Aorta (tissue), 5 donors: ENCODE data around the gene MGAT5B. TPM values are rescaled to one million over a fixed set of nuclear protein-coding genes. Genes with fewer than 3 reads are reported as not detected.
A peak's percentile ranks its signal among the peaks of the same experiment; 100 is the strongest.

Experiments
- ATAC-seq: fragments of 200-7000 bp; cut with Tn5 transposase; one replicate; pipeline ENCODE4 v1.9.1; 2022; ENCODE audit warnings: moderate library complexity; ENCODE audit not compliant: low FRiP score
- DNase-seq, 2 donors: peaks; one replicate each; pipeline ENCODE4 v3.0.0-alpha.2; 2020
- H3K27ac ChIP-seq, 2 donors: one replicate each; pipeline ENCODE4 v1.5.1; 2013; ENCODE audit warnings: low read length in 2 of 2, mild to moderate bottlenecking in 2 of 2, moderate library complexity in 2 of 2, control low read depth in 1 of 2, inconsistent platforms in 1 of 2, low read depth in 1 of 2
- H3K27me3 ChIP-seq, 2 donors: one replicate each; pipeline ENCODE4 v1.6.1; 2013; ENCODE audit warnings: control low read depth in 1 of 2, low read length in 1 of 2, mild to moderate bottlenecking in 1 of 2, moderate library complexity in 1 of 2; ENCODE audit not compliant: insufficient read depth in 2 of 2, control insufficient read depth in 1 of 2
- H3K36me3 ChIP-seq, 2 donors: one replicate each; pipeline ENCODE4 v1.6.1; 2013; ENCODE audit warnings: control low read depth in 1 of 2, low read length in 1 of 2, mild to moderate bottlenecking in 1 of 2; ENCODE audit not compliant: insufficient read depth in 2 of 2, control insufficient read depth in 1 of 2
- H3K4me1 ChIP-seq, 2 donors: one replicate each; pipeline ENCODE4 v1.6.1; 2013; ENCODE audit warnings: low read length in 2 of 2, control low read depth in 1 of 2, mild to moderate bottlenecking in 1 of 2, moderate library complexity in 1 of 2; ENCODE audit not compliant: insufficient read depth in 2 of 2, control insufficient read depth in 1 of 2
- H3K4me3 ChIP-seq, 2 donors: one replicate each; pipeline ENCODE4 v1.5.1; 2013; ENCODE audit warnings: low read length in 2 of 2, control low read depth in 1 of 2, mild to moderate bottlenecking in 1 of 2
- H3K9me3 ChIP-seq: one replicate; pipeline ENCODE4 v1.6.1; 2013; ENCODE audit warnings: mild to moderate bottlenecking, low read length; ENCODE audit not compliant: control insufficient read depth
- WGBS, 2 donors: extraction: QIAGEN DNeasy Blood & Tissue Kit; methylation state at CpG; one replicate each; pipeline ENCODE4 v1.1.7; 2013; 5-methylcytosine and 5-hydroxymethylcytosine counted together
- intact Hi-C, 2 donors: fragments of 100-400 bp; cut with DNase I; formaldehyde crosslinking; loops; one replicate each; pipeline versions ENCODE4 v1.14.2 to v1.15.0; 2022
- polyA plus RNA-seq, 2 donors: library from polyadenylated mRNA; stranded (reverse); fragments of 200-250 nt; gene quantifications; one replicate each; pipeline ENCODE4 v1.2.3, GENCODE V29; 2013
- total RNA-seq, 2 donors: library from RNA; stranded (reverse); fragmentation: NEBNext Ultra II Directional; extraction: Animal tissue kit (Norgen Biotek cat#: 25700); gene quantifications; one replicate each; pipeline ENCODE4 v1.2.1, GENCODE V29; 2021
- donor health status: healthy with polysubstance abuse.
- donor health status: Bipolar disorder and iron deficiency.
- donor health status: DM: no; HTN: no; CAD: no.
- donor health status: DM: no; HTN: no; CAD: no.
- donor health status: DM: yes; HTN: yes; CAD: no.

Gene MGAT5B
- total and polyA plus RNA-seq, 4 donors = 0.51 to 0.55 TPM; not detected in 2

DNA sequence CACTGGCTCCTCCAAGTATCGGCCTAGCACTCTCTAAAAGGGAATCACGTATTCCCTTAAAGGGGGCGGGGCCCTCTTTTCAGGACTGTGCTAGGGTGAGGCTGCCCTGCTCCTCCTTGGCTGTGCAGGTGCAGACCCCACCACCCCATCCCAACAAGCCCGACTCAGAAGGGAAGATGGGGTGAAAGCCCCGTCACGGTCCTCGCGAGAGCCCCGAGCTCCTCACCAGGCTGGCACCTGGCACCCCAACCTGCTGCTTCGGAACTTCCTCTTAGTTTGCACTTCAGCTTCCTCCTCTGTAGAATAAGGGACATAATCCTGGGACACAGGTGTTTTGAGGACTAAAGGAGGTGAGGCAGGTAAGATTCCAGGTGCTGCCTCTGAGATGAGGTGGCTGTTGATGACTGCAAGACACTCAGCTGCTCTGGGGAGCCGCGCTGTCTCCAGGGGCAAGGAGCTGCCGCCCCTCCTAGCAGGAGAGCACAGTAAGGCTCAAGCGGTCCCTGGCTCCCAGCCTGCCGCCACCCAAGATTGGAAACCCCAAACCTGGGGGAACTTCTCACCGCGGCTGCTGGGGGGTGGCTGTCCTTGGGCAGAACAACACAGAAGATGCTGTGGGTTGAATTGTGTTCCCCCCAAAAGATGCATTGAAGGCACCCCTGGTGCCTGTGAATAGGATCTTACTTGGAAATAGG lies 88.8 kb downstream of the MGAT5B start:
- Histone ChIP-seq H3K27ac (no peak overlapping the region), H3K9me3 (no peaks in the 10 kb centered on the region), H3K27me3 (no peaks in the 10 kb centered on the region), H3K4me3 (no peak overlapping the region), H3K4me1 (no peaks in the 10 kb centered on the region), H3K36me3 (no peaks in the 10 kb centered on the region)
- intact Hi-C loops = loop anchor here in 1 of 2 donors (10.0 kb wide), 1 partner anchor 72 kb away; no protein-coding TSS in a partner anchor
- DNase-seq (peak in 1 of 2 donors; percentile 52), ATAC-seq (no peak)
- WGBS, 2 donors = 92 to 93% methylated on average over 17 of the region's 17 CpGs

DNA sequence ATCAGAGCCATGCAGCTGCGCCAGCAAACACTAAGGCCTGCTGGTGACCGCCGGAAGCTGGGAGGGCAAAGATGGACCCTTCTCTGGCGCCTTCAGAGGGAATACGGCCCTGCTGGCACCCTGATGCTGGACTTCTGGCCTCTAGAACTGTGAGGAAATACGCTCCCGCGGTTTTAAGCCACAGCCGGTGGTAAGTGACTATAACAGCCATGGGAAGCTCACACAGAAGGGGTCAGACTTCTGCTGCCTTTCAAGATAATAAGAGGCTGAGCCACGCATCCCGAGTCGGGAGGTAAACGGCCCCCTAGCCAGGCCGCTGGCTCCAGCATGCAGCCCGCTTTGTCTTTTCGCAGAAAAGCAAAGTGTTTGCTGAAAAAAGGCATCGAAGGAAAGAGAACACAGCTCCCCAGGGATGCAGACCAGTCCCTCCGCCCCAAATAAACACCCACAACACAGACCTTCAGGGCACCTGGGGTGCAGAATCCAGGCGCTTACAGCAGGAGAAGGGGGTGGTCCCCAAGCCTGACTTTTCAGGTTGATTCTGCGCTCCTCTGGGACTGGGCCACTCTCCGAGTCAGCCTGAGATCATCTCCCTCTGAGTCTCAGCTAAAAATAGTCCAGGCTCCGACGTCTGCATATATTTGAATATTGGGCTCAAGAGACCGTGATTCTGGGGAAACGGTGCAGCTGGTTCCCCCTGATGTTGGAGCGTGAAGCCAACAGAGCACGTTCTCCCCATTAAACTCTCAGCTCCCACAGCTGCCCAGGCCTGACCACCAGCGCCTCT lies 89.7 kb downstream of the MGAT5B start:
- 22 to 23% methylated on average over 28 of the region's 28 CpGs for WGBS, 2 donors

DNA sequence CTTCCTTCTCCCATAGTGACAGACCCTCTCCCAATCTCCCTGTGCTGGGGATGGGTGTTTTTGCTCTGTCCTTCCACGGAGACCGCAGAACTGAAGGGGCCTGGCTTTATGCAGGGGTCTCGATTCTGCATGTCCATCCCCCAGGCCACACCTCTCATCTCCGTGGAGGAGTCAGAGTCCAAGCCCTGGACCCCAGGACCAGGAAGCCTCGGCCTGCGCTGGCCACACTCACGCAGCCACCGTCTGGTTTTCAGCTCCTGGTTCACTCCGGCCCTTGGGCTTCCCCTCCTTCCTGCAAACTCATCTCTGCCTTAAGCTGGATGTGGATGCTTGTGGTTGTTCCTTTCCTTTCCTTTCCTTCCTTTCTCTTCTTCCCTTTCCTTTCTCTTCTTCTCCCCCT lies 90.8 kb downstream of the MGAT5B start:
- intact Hi-C loops = loop anchor here in 1 of 2 donors (10.0 kb wide), 1 partner anchor 74 kb away; no protein-coding TSS in a partner anchor
- H3K9me3 ChIP-seq = no peaks in the 10 kb centered on the region
- 88 to 90% methylated on average over 9 of the region's 9 CpGs for WGBS, 2 donors
- no peak for ATAC-seq
- H3K4me3 ChIP-seq = no peak overlapping the region
- peak in 1 of 2 donors; percentile 56 for DNase-seq
- H3K27me3 ChIP-seq = no peaks in the 10 kb centered on the region
- H3K4me1 ChIP-seq = no peaks in the 10 kb centered on the region
- H3K36me3 ChIP-seq = no peaks in the 10 kb centered on the region
- no peak overlapping the region for H3K27ac ChIP-seq

More for the DNA sequence above, 89.7 kb downstream of the MGAT5B start:
- DNase-seq (peak in 1 of 2 donors; percentile 61), ATAC-seq (no peak)
- Histone ChIP-seq H3K4me3 (no peak overlapping the region), H3K27ac (no peak overlapping the region), H3K4me1 (no peaks in the 10 kb centered on the region), H3K9me3 (no peaks in the 10 kb centered on the region), H3K36me3 (no peaks in the 10 kb centered on the region), H3K27me3 (no peaks in the 10 kb centered on the region)
- intact Hi-C loops = loop anchor here in 1 of 2 donors (10.0 kb wide), 1 partner anchor 73 kb away; no protein-coding TSS in a partner anchor

DNA sequence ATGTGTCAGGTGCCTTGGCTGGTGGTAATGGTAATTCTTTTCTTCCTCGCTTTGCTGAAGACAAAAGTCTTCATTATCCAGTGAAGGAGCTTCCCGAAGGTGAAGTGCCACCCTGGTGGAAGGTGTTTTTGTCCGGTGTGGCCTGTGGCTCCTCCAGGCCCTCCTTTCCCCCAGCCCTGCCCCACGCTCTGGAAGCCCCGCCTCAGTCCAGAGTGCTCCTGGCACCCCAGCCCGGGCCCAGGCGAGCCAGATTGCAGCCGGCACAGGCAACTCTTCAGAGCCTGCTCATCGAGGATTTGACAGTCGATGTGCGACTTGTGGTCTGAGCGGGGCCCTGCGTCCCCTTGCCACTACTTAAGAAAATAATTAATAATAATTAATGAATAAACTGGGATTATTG lies 93.7 kb downstream of the MGAT5B start:
- Histone ChIP-seq H3K9me3 (no peaks in the 10 kb centered on the region), H3K27ac (no peak overlapping the region), H3K4me3 (no peak overlapping the region), H3K4me1 (no peaks in the 10 kb centered on the region), H3K27me3 (no peaks in the 10 kb centered on the region), H3K36me3 (no peaks in the 10 kb centered on the region)
- intact Hi-C loops = no loop called here
- DNase-seq = no peak
- no peak for ATAC-seq
- 90 to 91% methylated on average over 13 of the region's 13 CpGs for WGBS, 2 donors

DNA sequence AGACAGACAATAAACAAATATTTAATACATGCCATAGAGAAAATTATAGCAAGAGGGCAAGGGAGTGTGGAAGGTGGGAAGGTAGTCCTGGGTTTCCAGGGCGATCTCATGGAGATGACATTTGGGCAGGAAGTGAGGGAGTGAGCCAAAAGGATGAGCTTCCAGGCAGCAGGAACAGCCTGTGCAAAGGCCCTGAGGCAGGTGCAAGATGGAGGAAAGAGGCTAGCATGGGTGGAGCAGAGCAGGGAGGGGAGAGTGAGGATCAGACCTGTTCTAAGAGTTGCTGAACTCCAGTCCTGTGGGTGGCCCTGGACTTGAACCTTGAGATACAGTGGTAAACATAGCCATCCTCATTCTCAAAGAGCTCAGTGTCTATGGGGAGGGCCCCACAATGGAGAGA lies 94.7 kb downstream of the MGAT5B start:
- Histone ChIP-seq H3K4me3 (no peak overlapping the region), H3K4me1 (no peaks in the 10 kb centered on the region), H3K27me3 (no peaks in the 10 kb centered on the region), H3K36me3 (no peaks in the 10 kb centered on the region), H3K27ac (no peak overlapping the region), H3K9me3 (no peaks in the 10 kb centered on the region)
- intact Hi-C loops = no loop called here
- DNase-seq (no peak), ATAC-seq (no peak)
- 91 to 92% methylated on average over 1 of the region's 1 CpG for WGBS, 2 donors

DNA sequence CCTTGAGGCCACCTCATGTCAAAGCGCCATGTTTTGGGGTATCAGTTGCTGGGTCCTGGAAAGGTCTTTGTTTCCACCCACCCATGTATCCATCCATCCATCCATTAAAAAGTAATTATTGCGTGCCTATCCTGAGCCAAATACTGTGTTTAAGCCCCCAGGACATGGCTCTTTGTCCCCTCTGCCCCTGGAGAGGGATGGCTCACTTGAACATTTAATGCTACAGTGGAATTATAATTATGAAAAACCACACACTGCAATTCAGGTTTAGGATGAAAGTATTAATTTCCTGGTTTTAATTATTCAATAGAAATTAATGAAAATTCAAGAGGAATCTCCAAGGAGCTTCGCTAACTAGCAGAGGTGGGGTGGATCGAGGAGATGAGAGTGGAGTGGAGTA lies 97.8 kb downstream of the MGAT5B start:
- no peaks in the 10 kb centered on the region for H3K27me3 ChIP-seq
- ATAC-seq = no peak
- no peak overlapping the region for H3K27ac ChIP-seq
- DNase-seq = no peak
- WGBS, 2 donors = 84 to 91% methylated on average over 4 of the region's 4 CpGs
- no peaks in the 10 kb centered on the region for H3K4me1 ChIP-seq
- no peak overlapping the region for H3K4me3 ChIP-seq
- intact Hi-C loops = no loop called here
- no peaks in the 10 kb centered on the region for H3K9me3 ChIP-seq
- no peaks in the 10 kb centered on the region for H3K36me3 ChIP-seq

DNA sequence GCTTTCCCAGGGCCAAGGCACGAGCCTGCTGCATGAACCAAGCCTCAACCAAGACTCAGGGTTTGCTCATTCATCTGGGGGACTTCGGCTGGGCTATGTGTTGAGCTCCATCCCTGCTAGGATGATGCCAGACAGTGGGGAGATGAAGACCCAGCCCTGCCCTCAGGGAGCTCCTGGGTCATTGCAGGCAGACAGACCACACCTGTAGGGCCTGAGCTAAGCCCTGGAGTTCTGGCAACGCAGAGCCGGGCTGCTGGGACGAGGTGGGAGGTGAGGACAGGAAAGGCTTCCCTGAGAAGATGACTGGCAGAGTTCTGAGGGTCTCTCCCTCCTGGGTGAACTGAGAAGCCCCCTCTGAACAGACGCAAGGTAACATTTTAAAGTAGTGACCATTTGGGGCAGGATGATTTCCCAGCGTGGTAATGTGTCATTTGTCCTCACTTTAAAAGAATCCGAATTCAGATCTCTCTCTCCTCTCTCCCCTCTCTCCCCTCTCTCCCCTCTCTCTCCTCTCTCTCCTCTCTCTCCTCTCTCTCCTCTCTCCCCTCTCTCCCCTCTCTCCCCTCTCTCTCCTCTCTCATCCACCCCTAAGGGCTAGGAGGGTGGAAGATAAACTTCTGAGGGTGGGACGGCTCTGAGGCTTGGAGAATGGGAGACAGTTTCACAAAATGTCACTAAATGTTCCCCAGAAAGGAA lies 98.4 kb downstream of the MGAT5B start:
- intact Hi-C loops = no loop called here
- H3K27ac ChIP-seq = no peak overlapping the region
- H3K4me3 ChIP-seq = no peak overlapping the region
- WGBS, 2 donors = 67 to 70% methylated on average over 9 of the region's 9 CpGs
- no peaks in the 10 kb centered on the region for H3K4me1 ChIP-seq
- no peaks in the 10 kb centered on the region for H3K27me3 ChIP-seq
- DNase-seq = no peak
- ATAC-seq = no peak
- H3K9me3 ChIP-seq = no peaks in the 10 kb centered on the region
- H3K36me3 ChIP-seq = no peaks in the 10 kb centered on the region

DNA sequence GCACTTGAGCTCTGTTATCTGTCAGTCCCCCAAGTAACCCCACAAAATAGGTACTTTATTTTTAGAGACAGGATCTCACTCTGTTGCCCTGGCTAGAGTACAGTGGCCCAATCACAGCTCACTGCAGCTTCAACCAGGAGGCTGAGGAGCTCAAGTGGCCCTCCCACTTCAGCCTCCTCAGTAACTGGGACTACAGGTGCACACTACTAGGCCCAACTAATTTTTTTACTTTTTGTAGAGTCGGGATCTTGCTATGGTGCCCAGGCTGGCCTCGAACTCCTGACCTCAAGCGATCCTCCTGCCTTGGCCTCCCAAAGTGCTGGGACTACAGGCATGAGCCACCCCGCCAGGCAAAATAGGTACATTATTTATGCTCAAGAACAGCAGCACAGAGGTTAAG lies 99.6 kb downstream of the MGAT5B start:
- no peaks in the 10 kb centered on the region for H3K36me3 ChIP-seq
- no peaks in the 10 kb centered on the region for H3K27me3 ChIP-seq
- intact Hi-C loops = no loop called here
- no peak for DNase-seq
- H3K27ac ChIP-seq = no peak overlapping the region
- H3K4me1 ChIP-seq = no peaks in the 10 kb centered on the region
- ATAC-seq = no peak
- WGBS, 2 donors = 96% methylated on average over 4 of the region's 4 CpGs
- H3K9me3 ChIP-seq = no peaks in the 10 kb centered on the region
- H3K4me3 ChIP-seq = no peak overlapping the region
